Measurements from ENCODE around the gene WDR5B. TPM values are rescaled to one million over a fixed set of nuclear protein-coding genes. Genes with fewer than 3 reads are reported as not detected.

The WDR5B gene
- total RNA-seq, 2 donors from 2014 or later = 3.8 to 6.2 TPM

DNA sequence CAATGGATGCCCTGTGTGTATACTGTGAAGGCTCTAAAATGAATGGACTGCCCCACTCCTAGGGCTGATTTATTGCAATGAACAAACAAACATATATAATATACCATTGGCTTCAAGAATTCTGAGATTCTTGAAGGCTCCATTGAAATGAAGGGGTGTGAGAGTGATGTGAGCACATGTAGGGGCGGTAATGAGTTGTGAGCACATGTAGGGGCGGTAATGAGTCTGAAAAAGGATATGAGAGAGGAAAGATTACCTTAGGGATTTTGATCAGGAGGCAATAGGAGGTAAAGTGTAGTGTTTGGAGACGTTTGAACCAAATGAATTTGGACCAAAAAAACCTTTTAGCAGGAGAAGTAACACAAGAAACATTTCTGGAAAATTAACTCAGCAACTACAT is 28.2 kb downstream of the WDR5B start:
- ATAC-seq (ENCODE audit: insufficient number of reproducible peaks, low FRiP score, low read depth) (no peak), DNase-seq (ENCODE audit: low spot score) (no peak)
- H3K27me3 ChIP-seq (replicated peaks; ENCODE audit: insufficient read depth) = no peaks in the 10 kb centered on the region
- no peak overlapping the region for H3K4me3 ChIP-seq
- H3K27ac ChIP-seq = no peak overlapping the region
- TF ChIP-seq CTCF (IDR thresholded peaks at IDR 0.05) = no peak
- H3K4me1 ChIP-seq (ENCODE audit: control insufficient read depth in 1 of 2, low read depth in 2 of 2) = peaks cover 4 to 19% of the 10 kb centered on the region in 2 donors
- no peaks in the 10 kb centered on the region for H3K36me3 ChIP-seq
- no peaks in the 10 kb centered on the region for H3K9me3 ChIP-seq

- H3K4me3 ChIP-seq = peak within 1 kb of the TSS; percentile 81
- H3K4me1 ChIP-seq (ENCODE audit: control insufficient read depth in 1 of 2, low read depth in 2 of 2) = peaks cover 4 to 27% of the 10 kb centered on the region in 2 donors
- peak; percentile 70 for DNase-seq (ENCODE audit: low spot score)
- H3K27ac ChIP-seq = peak within 1 kb of the TSS; percentile 70 to 84
- TF ChIP-seq CTCF (IDR thresholded peaks at IDR 0.05) = peak; percentile 58
- H3K9me3 ChIP-seq = no peaks in the 10 kb centered on the region
- H3K36me3 ChIP-seq = no peaks in the 10 kb centered on the region
- H3K27me3 ChIP-seq (replicated peaks; ENCODE audit: insufficient read depth) = no peaks in the 10 kb centered on the region
- ATAC-seq (ENCODE audit: insufficient number of reproducible peaks, low FRiP score, low read depth) = peak; percentile 92
Observed at GRCh38 chr3:122383771-122384697, 31.8 kb downstream of the WDR5B start, which contains the start of gene FAM162A. Gene FAM162A, plus strand, starts transcription at chr3:122384182. Its CDS starts 84 bp downstream, at chr3:122384266.

DNA sequence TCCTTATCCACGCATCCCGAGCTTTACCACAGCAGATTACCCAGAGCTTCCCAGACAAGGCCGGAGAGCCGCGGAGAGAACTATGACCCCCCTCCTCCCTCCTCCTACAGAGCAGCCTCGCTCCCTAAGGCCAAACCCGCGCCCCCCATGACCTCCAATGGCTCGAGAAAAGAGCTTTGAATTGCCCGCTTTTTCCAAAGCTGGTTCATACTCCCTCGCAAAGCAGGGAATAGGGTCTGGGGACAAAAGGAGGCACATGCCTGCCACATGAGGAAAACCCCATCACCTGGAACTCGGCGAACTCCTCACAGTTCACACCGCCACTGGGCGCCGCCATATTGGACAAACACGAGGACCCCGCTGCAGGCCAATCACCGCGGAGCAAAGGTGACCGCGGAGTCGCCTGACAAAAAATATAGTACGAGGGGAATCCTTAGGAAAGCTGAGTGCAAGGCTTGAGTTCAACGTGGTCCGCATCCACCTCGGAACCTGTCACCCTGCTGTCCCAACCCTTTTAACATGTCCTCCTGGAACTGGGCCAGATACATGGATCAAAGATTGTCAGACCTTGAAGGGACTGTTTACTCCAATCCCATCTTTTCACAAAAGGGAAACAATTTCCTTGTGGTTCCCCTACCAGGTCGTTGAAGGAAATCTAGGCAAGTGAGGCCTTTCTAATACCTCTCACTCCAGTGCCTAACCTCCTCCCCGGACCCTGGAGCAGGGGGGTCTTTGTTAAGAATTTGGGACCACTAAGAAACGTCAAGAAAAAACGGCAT is 32.8 kb downstream of the WDR5B start, which contains the start of gene MIX23:
MIX23 (minus strand) TSS at position 344 of the 779 bp plus-strand sequence; CDS start at position 337, 7 bp downstream.
- no peaks in the 10 kb centered on the region for H3K36me3 ChIP-seq
- no peaks in the 10 kb centered on the region for H3K9me3 ChIP-seq
- peak within 1 kb of the TSS; percentile 70 to 84 for H3K27ac ChIP-seq
- no peak for TF ChIP-seq CTCF (IDR thresholded peaks at IDR 0.05)
- no peaks in the 10 kb centered on the region for H3K27me3 ChIP-seq (replicated peaks; ENCODE audit: insufficient read depth)
- peak within 1 kb of the TSS; percentile 81 for H3K4me3 ChIP-seq
- peak; percentile 54 for ATAC-seq (ENCODE audit: insufficient number of reproducible peaks, low FRiP score, low read depth)
- DNase-seq (ENCODE audit: low spot score) = peak; percentile 59
- peaks cover 4 to 27% of the 10 kb centered on the region in 2 donors for H3K4me1 ChIP-seq (ENCODE audit: control insufficient read depth in 1 of 2, low read depth in 2 of 2)

DNA sequence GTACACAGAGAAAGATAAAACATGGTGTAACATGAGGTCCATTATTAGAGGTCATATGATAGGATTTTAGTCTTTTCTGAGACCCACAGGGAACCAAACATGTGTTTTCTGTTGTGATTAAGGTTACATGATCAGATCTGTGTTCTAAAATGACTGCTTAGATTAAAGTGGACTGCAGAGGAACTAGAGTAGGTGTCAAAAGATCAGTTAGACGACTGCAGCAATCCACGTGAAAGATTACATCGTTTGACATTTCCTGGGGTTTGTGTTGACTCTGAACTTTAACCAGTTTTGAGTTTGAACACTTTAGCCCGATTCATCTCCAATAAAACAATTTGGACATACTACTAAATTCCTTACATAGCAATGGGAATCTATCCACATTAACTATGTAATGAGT is 37.9 kb downstream of the WDR5B start:
- Histone ChIP-seq H3K27ac (no peak overlapping the region), H3K4me3 (no peak overlapping the region), H3K9me3 (no peaks in the 10 kb centered on the region), H3K36me3 (no peaks in the 10 kb centered on the region), H3K27me3 (replicated peaks; ENCODE audit: insufficient read depth) (no peaks in the 10 kb centered on the region), H3K4me1 (ENCODE audit: control insufficient read depth in 1 of 2, low read depth in 2 of 2) (peaks cover 0 to 8% of the 10 kb centered on the region in 2 donors)
- no peak for DNase-seq (ENCODE audit: low spot score)
- TF ChIP-seq CTCF (IDR thresholded peaks at IDR 0.05) = no peak
- ATAC-seq (ENCODE audit: insufficient number of reproducible peaks, low FRiP score, low read depth) = no peak

DNA sequence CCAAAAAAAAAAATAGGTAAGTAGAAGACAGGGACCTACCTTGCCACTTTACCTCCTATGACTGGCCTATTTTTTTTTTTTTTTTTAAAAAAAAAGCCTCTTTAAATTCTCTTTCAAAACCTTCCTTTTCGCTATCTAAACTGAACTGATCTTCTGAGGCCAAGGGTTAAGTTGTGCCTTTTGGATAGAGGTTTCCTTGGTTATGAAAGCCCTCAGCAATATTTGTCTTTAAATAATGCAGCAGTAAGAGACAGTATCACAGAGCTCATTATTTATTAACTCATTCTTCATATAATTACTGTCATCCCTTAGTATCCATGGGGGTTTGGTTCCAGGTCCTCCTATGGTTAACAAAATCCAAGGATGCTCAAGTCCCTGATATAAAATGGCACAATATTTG is 41.8 kb downstream of the WDR5B start:
- Histone ChIP-seq H3K9me3 (no peaks in the 10 kb centered on the region), H3K36me3 (peaks cover 5% of the 10 kb centered on the region), H3K4me1 (ENCODE audit: control insufficient read depth in 1 of 2, low read depth in 2 of 2) (no peaks in the 10 kb centered on the region), H3K27ac (no peak overlapping the region), H3K27me3 (replicated peaks; ENCODE audit: insufficient read depth) (no peaks in the 10 kb centered on the region), H3K4me3 (no peak overlapping the region)
- no peak for TF ChIP-seq CTCF (IDR thresholded peaks at IDR 0.05)
- DNase-seq (ENCODE audit: low spot score) (no peak), ATAC-seq (ENCODE audit: insufficient number of reproducible peaks, low FRiP score, low read depth) (no peak)
